Ishikawa (cell line): ENCODE data around the gene OLFML2B.

Experiments
- CEBPB ChIP-seq: IDR thresholded peaks from 2 replicates; pipeline ENCODE4 v1.6.1; 2012
- CREB1 ChIP-seq: IDR thresholded peaks from 2 replicates; pipeline ENCODE4 v1.6.1; 2012; ENCODE audit warnings: low read depth
- EGR1 ChIP-seq: IDR thresholded peaks from 2 replicates; pipeline ENCODE4 v1.6.1; 2012
- EP300 ChIP-seq: IDR thresholded peaks from 2 replicates; pipeline ENCODE4 v1.6.1; 2012; ENCODE audit warnings: borderline replicate concordance
- FOXM1 ChIP-seq: IDR thresholded peaks from 2 replicates; pipeline ENCODE4 v1.6.1; 2012; ENCODE audit warnings: low read depth, borderline replicate concordance
- MAX ChIP-seq: IDR thresholded peaks from 2 replicates; pipeline ENCODE4 v1.6.1; 2012
- NFIC ChIP-seq: IDR thresholded peaks from 2 replicates; pipeline ENCODE4 v1.6.1; 2012
- RAD21 ChIP-seq: IDR thresholded peaks from 2 replicates; pipeline ENCODE4 v1.6.1; 2012; ENCODE audit warnings: low read depth
- REST ChIP-seq: IDR thresholded peaks from 2 replicates; pipeline ENCODE4 v1.6.1; 2012; ENCODE audit warnings: low read depth, mild to moderate bottlenecking
- TAF1 ChIP-seq: IDR thresholded peaks from 2 replicates; pipeline ENCODE4 v1.6.1; 2012; ENCODE audit warnings: low read depth, mild to moderate bottlenecking
- TCF12 ChIP-seq: IDR thresholded peaks from 2 replicates; pipeline ENCODE4 v1.6.1; 2012; ENCODE audit warnings: low read depth
- TEAD4 ChIP-seq: IDR thresholded peaks from 2 replicates; pipeline ENCODE4 v1.6.1; 2012
- USF1 ChIP-seq: IDR thresholded peaks from 2 replicates; pipeline ENCODE4 v1.6.1; 2012
- YY1 ChIP-seq: IDR thresholded peaks from 2 replicates; pipeline ENCODE4 v1.6.1; 2012; ENCODE audit warnings: low read depth
- ZBTB7A ChIP-seq: IDR thresholded peaks from 2 replicates; pipeline ENCODE4 v1.6.1; 2012; ENCODE audit warnings: low read depth

The OLFML2B gene

GRCh38 chr1:162046921-162047320, 23.3 kb upstream of the OLFML2B start:
- TF ChIP-seq TCF12 (no peak), TEAD4 (no peak), EGR1 (no peak), EP300 (no peak), CEBPB (no peak), MAX (no peak), REST (no peak), YY1 (no peak), FOXM1 (no peak), NFIC (no peak), RAD21 (no peak), USF1 (no peak), TAF1 (no peak), CREB1 (no peak), ZBTB7A (no peak)

GRCh38 chr1:162042361-162042760, 18.7 kb upstream of the OLFML2B start:
- TF ChIP-seq REST, result no peak
- no peak for TF ChIP-seq YY1
- TF ChIP-seq NFIC, result no peak
- no peak for TF ChIP-seq USF1
- TF ChIP-seq MAX, result no peak
- no peak for TF ChIP-seq CREB1
- no peak for TF ChIP-seq RAD21
- no peak for TF ChIP-seq CEBPB
- no peak for TF ChIP-seq TCF12
- no peak for TF ChIP-seq FOXM1
- no peak for TF ChIP-seq EP300
- no peak for TF ChIP-seq EGR1
- TF ChIP-seq TEAD4, result no peak
- TF ChIP-seq TAF1, result no peak
- no peak for TF ChIP-seq ZBTB7A

GRCh38 chr1:162040657-162041056, 17.0 kb upstream of the OLFML2B start:
- peak; percentile 26; the same call in 1 of the 2 replicates for TF ChIP-seq RAD21
- TF ChIP-seq MAX, result no peak
- TF ChIP-seq CEBPB, result peak; percentile 50; the same call in 1 of the 2 replicates

GRCh38 chr1:162040001-162040400, 16.3 kb upstream of the OLFML2B start:
- no peak for TF ChIP-seq NFIC
- no peak for TF ChIP-seq YY1
- no peak for TF ChIP-seq TCF12
- no peak for TF ChIP-seq CREB1
- TF ChIP-seq TEAD4, result no peak
- TF ChIP-seq TAF1, result no peak
- TF ChIP-seq MAX, result no peak

- no peak for TF ChIP-seq NFIC
- TF ChIP-seq FOXM1, result no peak
- no peak for TF ChIP-seq CREB1
- TF ChIP-seq TCF12, result no peak
- TF ChIP-seq TAF1, result no peak
- no peak for TF ChIP-seq YY1
- no peak for TF ChIP-seq TEAD4
- no peak for TF ChIP-seq REST
- TF ChIP-seq USF1, result no peak
- TF ChIP-seq EGR1, result no peak
- no peak for TF ChIP-seq CEBPB
- no peak for TF ChIP-seq ZBTB7A
- no peak for TF ChIP-seq RAD21
- no peak for TF ChIP-seq MAX
- TF ChIP-seq EP300, result no peak
These were observed 15.0 kb upstream of the OLFML2B start for GRCh38 chr1:162038624-162039023.
